Spleen (tissue), 7 donors: ENCODE measurements around the gene SLC2A6.

Experiments
- POLR2A ChIP-seq, 3 donors: fragments of 450-650 bp; IDR thresholded peaks; one replicate each; pipeline ENCODE4 v1.5.1; 2017; ENCODE audit warnings: antibody characterized with exemption in 3 of 3, mild to moderate bottlenecking in 1 of 3
- POLR2AphosphoS5 ChIP-seq, 3 donors: sonication (generic); formaldehyde crosslinking; IDR thresholded peaks; one replicate each; pipeline ENCODE4 v1.5.1; 2017; ENCODE audit warnings: antibody characterized with exemption in 3 of 3
- TF ChIP-seq, protein P1 (sequence below), 11 experiments: fragments of 200-600 bp in 7 of 11; fragments of 450-650 bp in 4 of 11; sonication (generic) in 4 of 11; IDR thresholded peaks in 8 of 11; conservative IDR thresholded peaks in 3 of 11; 1 replicate in 7 of 11; 2 replicates in 4 of 11; pipeline versions ENCODE4 v1.4.0 to v1.8.0; 2016 to 2021; ENCODE audit warnings: antibody characterized with exemption in 11 of 11, inconsistent platforms in 4 of 11, mild to moderate bottlenecking in 1 of 11
- donor health status: DM: no; HTN: no; CAD: no; lungs with moderate emphysema.
- donor health status: DM: no; HTN: no; CAD: no.
- donor health status: DM: no; HTN: no; CAD: no.

GRCh38 chr9:133514460-133515239 lies 35.8 kb upstream of the SLC2A6 start:
- TF ChIP-seq, protein P1, sequence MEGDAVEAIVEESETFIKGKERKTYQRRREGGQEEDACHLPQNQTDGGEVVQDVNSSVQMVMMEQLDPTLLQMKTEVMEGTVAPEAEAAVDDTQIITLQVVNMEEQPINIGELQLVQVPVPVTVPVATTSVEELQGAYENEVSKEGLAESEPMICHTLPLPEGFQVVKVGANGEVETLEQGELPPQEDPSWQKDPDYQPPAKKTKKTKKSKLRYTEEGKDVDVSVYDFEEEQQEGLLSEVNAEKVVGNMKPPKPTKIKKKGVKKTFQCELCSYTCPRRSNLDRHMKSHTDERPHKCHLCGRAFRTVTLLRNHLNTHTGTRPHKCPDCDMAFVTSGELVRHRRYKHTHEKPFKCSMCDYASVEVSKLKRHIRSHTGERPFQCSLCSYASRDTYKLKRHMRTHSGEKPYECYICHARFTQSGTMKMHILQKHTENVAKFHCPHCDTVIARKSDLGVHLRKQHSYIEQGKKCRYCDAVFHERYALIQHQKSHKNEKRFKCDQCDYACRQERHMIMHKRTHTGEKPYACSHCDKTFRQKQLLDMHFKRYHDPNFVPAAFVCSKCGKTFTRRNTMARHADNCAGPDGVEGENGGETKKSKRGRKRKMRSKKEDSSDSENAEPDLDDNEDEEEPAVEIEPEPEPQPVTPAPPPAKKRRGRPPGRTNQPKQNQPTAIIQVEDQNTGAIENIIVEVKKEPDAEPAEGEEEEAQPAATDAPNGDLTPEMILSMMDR (IDR thresholded peaks at IDR 0.05 in 8 of 11, conservative IDR thresholded peaks at IDR 0.05 in 3 of 11): no peak
- TF ChIP-seq POLR2A (IDR thresholded peaks at IDR 0.05) (no peak), POLR2AphosphoS5 (IDR thresholded peaks at IDR 0.05) (peak in 1 of 3 donors; percentile 14)
